Inferior parietal cortex (tissue), 1 donor: Measurements from ENCODE around the gene SCAMP4.

Experiments
- DNase-seq: peaks from one replicate; pipeline ENCODE4 v3.0.0-alpha.2; 2016; ENCODE audit errors: extremely low spot score

SCAMP4 gene

GRCh38 chr19:1912760-1913505 lies 7.7 kb downstream of the SCAMP4 start:
- no peak for DNase-seq

DNA sequence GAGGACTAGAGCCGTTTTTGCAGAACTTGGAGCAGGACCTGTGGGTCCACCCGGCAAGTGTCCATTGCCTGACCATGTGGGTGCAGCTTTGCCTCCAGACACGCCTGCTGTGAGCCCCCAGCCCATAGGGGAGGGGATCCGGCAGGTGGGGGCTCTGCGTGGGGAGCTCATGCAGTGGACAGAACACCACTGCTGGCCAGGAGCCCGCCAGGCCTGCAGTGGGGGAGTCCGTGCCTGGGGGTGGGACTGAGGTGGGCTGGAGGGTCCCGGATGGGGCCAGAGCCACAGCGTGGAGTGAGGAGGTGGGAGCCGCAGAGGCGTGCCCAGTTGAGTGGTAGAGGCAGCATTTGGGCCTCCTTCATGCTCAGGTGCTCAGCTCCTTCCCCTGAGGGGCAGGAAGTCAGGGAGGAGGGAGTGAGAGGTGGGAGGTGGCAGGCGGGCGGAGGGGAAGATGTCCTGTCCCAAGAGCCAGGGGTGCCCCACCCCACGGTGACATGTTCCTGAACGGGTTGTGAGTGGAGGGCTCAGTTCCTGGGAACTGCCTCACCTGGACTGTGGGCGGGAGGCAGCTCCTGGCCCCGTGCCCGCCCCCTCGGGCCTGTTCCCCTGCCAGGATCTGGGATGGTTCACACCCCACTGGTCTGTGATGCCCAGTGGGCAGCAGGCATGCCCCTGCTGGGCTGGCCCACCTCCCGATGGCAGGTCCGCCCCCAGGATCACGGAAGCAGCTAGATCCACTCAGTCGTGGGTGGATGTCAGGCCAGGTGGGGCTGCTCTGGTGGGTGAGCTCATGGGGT lies 8.8 kb downstream of the SCAMP4 start:
- no peak for DNase-seq

DNA sequence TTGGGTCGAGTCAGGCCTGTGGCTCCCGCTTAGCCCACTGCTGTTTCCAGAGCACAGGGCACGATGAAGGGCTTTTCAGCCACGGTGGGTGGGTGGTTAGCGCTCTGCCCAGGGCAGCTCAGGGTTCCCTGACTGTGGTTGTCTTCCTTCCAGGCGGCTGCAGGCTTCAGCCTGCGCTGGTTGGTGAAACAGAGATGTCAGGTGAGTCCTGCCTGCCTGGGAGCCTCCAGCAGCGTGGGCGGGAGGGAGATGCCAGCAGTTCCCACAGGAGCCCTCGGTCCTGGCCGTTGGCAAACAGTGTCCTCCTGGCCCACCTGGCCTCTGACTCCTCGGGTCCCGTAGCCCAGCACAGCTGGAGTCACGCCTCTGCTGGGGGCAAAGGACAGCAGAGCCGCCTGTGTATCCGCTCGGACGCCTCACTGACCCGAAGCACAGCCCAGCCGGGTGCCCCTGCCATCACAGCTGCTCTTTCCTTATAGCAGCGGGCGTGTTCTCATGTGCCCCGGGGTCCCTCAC lies 9.7 kb downstream of the SCAMP4 start:
- no peak for DNase-seq

- no peak for DNase-seq
Measured at GRCh38 chr19:1917146-1917545, 11.9 kb downstream of the SCAMP4 start.

- DNase-seq = no peak
Measured at GRCh38 chr19:1917926-1918325, 12.7 kb downstream of the SCAMP4 start.

DNA sequence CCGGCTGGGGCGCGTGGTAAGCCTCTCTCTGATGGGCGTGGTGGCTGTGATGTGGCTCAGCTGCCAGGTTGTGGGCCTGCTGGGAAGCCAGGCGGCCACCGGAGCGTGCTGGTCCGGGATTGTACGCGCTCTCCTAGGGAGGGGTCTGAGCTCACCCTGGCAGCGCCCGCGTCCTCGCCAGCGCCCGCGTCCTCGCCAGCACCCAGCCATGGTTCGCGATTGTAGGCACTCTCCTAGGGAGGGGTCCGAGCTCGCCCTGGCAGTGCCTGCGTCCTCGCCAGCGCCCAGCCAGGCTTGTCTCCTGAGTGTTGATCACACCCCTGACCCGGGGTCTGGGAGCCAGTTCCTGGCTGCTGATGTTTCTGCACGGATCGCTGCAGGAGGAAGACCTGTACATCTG lies 13.8 kb downstream of the SCAMP4 start:
- DNase-seq = no peak

GRCh38 chr19:1920644-1921043 lies 15.4 kb downstream of the SCAMP4 start:
- no peak for DNase-seq

DNA sequence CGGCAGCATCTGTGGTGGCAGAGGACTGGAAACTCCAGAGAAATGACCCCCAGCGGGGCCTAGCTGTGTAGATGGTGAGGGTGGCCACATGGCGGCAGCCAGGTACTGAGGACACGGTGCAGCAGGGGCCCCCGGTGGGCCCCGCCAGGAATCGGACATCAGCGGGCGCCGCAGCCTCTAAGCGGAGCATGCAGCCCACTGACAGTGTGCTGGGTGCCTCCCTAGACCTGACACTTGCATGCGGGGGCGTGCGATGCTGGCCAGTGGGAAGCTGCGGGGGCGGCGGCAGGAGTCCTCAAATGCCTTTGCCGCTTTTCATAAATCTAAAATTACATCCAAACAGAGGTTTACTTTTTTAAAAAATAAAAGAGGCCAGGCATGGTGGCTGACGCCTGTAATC lies 16.1 kb downstream of the SCAMP4 start:
- no peak for DNase-seq

GRCh38 chr19:1921825-1922224 lies 16.6 kb downstream of the SCAMP4 start:
- DNase-seq = no peak

- DNase-seq = no peak
Measured at GRCh38 chr19:1922803-1923202, 17.6 kb downstream of the SCAMP4 start.

- no peak for DNase-seq
Measured at GRCh38 chr19:1923319-1923718, 18.1 kb downstream of the SCAMP4 start.

DNA sequence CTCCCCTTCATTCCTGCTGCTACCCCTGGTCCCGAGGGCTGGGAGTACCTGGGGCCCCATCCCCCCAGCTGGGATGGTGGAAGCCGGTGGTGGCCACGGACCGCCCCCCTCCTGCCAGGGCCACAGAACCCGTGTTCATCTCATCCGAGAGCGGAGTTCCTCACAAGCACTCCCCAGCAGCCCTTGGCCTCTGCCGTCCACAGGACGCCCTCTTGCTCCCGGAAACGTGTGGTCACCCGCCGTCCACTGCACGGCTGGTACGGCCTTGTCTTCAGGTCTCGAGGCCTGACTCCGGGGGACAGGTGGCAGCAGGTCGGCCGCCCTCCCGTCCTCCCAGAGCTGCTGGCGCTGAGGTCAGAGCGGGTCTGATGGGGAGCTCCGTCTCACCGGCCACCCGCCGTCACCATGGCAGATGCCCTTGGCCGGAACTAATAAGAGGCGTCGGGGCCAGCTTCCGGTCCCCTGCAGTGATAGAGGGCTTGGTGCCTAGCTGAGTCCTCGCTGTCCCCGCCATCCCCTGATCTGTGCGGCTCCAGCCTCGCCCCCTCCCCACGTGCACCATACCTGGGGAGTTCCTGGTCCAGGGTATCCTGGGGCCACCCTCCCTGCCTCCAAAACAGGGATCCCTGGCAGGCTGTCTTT lies 19.2 kb downstream of the SCAMP4 start:
- no peak for DNase-seq

DNA sequence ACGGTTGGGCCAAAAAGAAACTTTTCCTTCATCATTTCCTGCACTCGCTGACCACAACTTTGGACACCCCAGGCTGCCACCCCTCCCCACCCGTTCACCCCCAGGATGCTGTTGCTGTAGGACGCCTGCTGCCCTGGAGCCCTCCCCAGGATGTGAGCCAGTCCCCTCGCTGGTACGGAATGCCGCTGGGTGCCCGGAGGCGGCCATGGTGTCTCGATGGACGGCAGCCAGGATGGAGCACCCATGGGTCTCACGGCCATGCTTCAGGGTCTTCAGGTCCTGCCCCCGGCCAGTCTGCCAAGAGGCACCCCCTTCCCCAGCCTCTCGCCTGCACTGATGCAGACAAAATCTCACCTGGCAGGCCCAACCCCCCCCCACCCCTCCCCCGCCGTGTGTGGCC lies 20.3 kb downstream of the SCAMP4 start:
- DNase-seq = no peak

DNA sequence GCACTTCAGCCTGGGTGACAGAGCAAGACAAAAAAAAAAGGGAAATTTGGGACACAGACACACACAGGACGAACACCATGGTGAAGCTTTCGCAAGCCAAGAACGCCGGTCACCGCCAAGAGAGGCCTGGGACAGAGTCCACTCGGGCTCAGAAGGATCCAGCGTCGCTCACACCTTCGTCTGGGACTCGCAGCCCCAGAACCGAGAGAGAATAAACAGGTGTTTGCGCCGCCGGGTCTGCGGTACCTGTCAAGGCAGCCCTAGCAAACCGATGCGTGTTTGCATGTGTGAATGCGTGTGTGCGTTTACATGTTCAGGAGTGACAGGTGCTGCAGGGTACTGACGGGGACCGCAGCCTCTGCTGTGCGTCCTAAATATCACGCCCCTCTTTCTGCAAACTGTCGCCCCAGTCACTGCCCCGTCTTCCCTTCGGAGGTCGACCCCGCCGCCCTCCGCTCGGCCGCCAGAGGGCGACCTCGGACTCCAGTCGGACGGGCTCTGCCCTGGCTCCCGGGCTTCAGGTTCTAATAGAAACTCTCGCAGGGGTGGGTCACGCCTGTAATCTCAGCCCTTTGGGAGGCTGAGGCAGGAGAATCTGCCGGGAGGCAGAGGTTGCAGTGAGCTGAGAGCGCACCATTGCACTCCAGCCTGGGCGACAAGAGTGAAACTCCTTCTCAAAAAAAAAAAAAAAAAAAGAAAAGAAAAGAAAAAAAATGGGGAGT lies 24.0 kb downstream of the SCAMP4 start:
- DNase-seq = peak; percentile 77

DNA sequence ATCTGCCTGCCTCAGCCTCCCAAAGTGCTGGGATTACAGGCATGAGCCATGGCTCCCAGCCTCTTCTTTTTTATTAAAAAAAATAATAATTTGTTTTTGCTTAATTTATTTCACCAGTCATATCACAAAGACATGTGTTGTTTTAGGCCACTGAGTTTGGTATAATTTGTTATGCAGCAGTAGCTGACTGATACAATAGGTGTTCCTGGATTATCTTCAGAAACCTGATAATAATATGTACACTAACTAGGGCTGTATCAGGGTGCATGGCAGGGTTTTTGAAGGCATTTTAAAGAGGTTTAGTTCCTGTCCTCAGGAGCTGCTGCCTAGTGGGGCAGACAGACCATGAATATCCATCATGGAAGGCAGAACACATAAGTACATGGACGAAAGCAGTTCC lies 26.2 kb downstream of the SCAMP4 start:
- no peak for DNase-seq

- no peak for DNase-seq
Measured at GRCh38 chr19:1932395-1932794, 27.2 kb downstream of the SCAMP4 start.

DNA sequence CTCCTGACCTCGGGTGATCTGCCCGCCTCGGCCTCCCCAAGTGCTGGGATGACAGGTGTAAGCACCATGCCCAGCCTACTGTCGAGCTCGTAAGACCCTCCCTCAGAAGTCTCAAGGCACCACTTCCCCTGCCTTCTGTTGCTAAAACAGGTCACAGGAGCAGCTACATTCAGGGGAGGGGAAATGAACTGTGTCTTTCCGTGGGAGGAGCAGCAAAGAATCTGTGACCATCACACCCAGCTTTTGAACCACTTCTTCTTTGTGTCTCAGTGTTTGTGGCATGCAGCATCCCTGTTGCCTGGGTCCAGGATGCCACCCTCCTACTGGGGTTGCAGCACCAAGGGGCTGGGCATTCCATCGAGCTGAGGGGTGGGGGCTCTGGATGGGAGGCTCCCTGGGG lies 28.0 kb downstream of the SCAMP4 start:
- no peak for DNase-seq

- no peak for DNase-seq
Measured at GRCh38 chr19:1933942-1934341, 28.7 kb downstream of the SCAMP4 start.

DNA sequence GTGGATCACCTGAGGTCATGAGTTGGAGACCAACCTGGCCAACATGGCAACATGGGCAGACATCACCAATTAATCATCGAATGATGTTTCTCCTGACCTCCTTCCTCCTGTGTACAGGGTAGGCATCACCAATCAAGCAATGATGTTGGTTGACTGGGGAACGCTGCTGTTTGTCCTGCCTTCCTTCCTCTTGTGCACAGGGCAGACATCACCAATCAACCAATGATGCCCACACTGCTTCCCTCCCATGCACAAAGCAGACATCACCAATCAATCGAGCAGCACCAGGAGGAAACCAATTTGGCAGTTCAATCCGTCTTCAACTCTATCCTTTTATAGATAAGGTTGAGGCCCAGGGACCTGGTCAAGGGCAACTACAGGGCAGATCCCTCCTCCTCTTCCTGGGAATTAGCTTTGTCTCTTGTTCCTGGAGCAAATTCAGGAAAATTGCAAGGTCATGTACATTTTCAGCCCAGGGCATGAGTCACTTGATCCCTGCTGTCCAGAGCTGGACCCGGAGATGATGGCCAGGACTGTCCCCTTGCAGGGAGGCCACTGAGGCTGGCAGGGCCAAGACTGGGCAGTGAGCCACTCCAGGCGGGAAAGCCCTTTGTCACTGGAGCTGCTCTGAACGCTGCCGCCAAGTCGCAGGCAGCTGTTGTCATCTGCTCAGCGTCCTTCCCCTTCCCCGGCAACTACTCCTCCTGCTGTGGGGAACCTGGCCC lies 30.4 kb downstream of the SCAMP4 start:
- no peak for DNase-seq

DNA sequence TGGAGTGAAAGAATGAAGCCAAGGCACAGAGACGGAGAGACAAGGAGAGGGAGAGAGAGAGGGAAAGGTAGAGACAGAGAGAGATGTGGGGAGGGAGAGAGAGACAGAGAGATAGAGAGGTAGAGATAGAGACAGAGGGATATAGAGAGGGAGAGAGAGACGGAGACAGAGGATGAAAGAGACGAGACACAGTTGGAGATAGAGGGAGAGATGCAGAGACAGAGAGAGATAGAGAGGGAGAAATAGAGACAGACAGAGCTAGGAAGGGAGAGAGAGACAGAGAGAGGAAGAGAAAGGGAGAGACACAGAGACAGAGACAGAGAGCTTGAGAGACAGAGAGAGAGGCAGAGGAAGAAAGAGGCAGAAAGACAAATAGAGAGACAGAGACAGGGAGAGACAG lies 31.2 kb downstream of the SCAMP4 start:
- DNase-seq = no peak

GRCh38 chr19:1936916-1937610 lies 31.9 kb downstream of the SCAMP4 start:
- no peak for DNase-seq
